OCI-LY7 (cell line): ENCODE data around the gene GET3. TPM values are rescaled to one million over a fixed set of nuclear protein-coding genes. Genes with fewer than 3 reads are reported as not detected.

Experiments used
- BruUV-seq: library from RNA; stranded (reverse); fragments of 400-500 nt; replicated peaks from 2 replicates; lab custom pipeline; 2021; lab: Mats Ljungman, UMichigan
- CTCF ChIA-PET: fragments of 300-600 bp; sonication (Branson Sonifier 250); formaldehyde crosslinking; loops from one replicate; lab custom pipeline; 2022; ENCODE audit warnings: antibody characterized with exemption; ENCODE audit not compliant: unreplicated experiment; lab: Charles Lee
- POLR2A ChIA-PET: fragments of 300-600 bp; sonication (Branson Sonifier 250); formaldehyde crosslinking; loops from one replicate; lab custom pipeline; 2022; ENCODE audit warnings: antibody characterized with exemption; lab: Charles Lee
- DNase-seq: peaks from one replicate; pipeline ENCODE4 v3.0.0-alpha.2; 2015; ENCODE audit warnings: low spot score
- H2AFZ ChIP-seq: fragments of 200-600 bp; sonication (generic), shearing (Covaris generic); 2 replicates; pipeline ENCODE4 v1.6.1; 2014; ENCODE audit warnings: mild to moderate bottlenecking, antibody characterized with exemption, low read length, moderate library complexity
- H3K27ac ChIP-seq: fragments of 200-600 bp; sonication (generic); 2 replicates; pipeline ENCODE4 v1.5.1; 2014; ENCODE audit warnings: mixed run types, low read depth, mild to moderate bottlenecking, moderate library complexity, low read length, inconsistent platforms; ENCODE audit not compliant: poor library complexity, severe bottlenecking
- H3K36me3 ChIP-seq: fragments of 200-600 bp; sonication (generic); 2 replicates; pipeline ENCODE4 v1.6.1; 2014; ENCODE audit warnings: mild to moderate bottlenecking, antibody characterized with exemption, low read length, moderate library complexity, mixed read lengths; ENCODE audit not compliant: insufficient read depth
- H3K4me1 ChIP-seq: fragments of 200-600 bp; sonication (generic); 2 replicates; pipeline ENCODE4 v1.5.1; 2014; ENCODE audit warnings: mild to moderate bottlenecking, low read length; ENCODE audit not compliant: insufficient read depth, poor library complexity, severe bottlenecking
- H3K4me2 ChIP-seq: fragments of 200-600 bp; sonication (generic); 2 replicates; pipeline ENCODE4 v1.6.1; 2014; ENCODE audit warnings: mild to moderate bottlenecking, low read length
- H3K4me3 ChIP-seq: fragments of 200-600 bp; sonication (generic); 2 replicates; pipeline ENCODE4 v1.5.1; 2014; ENCODE audit warnings: mild to moderate bottlenecking, low read depth, low read length; ENCODE audit not compliant: poor library complexity, severe bottlenecking
- H3K79me2 ChIP-seq: fragments of 200-600 bp; sonication (generic); 2 replicates; pipeline ENCODE4 v1.6.1; 2016; ENCODE audit warnings: low read depth, mild to moderate bottlenecking, low read length, moderate library complexity, mixed read lengths; ENCODE audit not compliant: insufficient read depth
- H3K9me2 ChIP-seq: fragments of 200-600 bp; sonication (generic); 2 replicates; pipeline ENCODE4 v1.6.1; 2016; ENCODE audit warnings: mild to moderate bottlenecking, low read length, mixed read lengths; ENCODE audit not compliant: insufficient read depth
- H3K9me3 ChIP-seq: fragments of 200-600 bp; sonication (generic); 2 replicates; pipeline ENCODE4 v1.6.1; 2014; ENCODE audit warnings: mild to moderate bottlenecking, mixed run types, low read length, mixed read lengths
- H4K20me1 ChIP-seq: fragments of 200-600 bp; sonication (generic); 2 replicates; pipeline ENCODE4 v1.6.1; 2014; ENCODE audit warnings: mild to moderate bottlenecking, antibody characterized with exemption, low read length, moderate library complexity, mixed read lengths; ENCODE audit not compliant: insufficient read depth
- CTCF ChIP-seq: fragments of 200-600 bp; sonication (generic); conservative IDR thresholded peaks from 2 replicates; pipeline ENCODE4 v1.5.1; 2014; ENCODE audit warnings: mild to moderate bottlenecking, antibody characterized with exemption, low read length, moderate library complexity, mixed read lengths
- EZH2phosphoT487 ChIP-seq: fragments of 200-600 bp; sonication (generic); IDR thresholded peaks from 2 replicates; pipeline ENCODE4 v1.6.1; 2018; ENCODE audit warnings: low read depth, borderline replicate concordance, mild to moderate bottlenecking, mixed run types, antibody characterized with exemption, low read length, moderate library complexity, mixed read lengths
- intact Hi-C: fragments of 100-400 bp; cut with micrococcal nuclease; formaldehyde crosslinking; loops from one replicate; pipeline ENCODE4 v1.10.0; 2022; ENCODE audit not compliant: unreplicated experiment
- total RNA-seq, 2 experiments: library from RNA; depleted of rRNA in 1 of 2; stranded (reverse); fragments of >200 nt in 1 of 2; shearing (Covaris generic) in 1 of 2; gene quantifications; 2 replicates each; pipeline ENCODE4 v1.2.3, GENCODE V29; 2014 to 2022

The GET3 gene
- total RNA-seq, 2 experiments from 2014 or later: 34.3 to 40.5 TPM

GRCh38 chr19:12689581-12690216 is 47.6 kb upstream of the GET3 start:
- ChIA-PET POLR2A (no interaction called here), CTCF (no interaction called here)
- BruUV-seq: no TSS peak
- no peaks in the 10 kb centered on the region for H3K4me1 ChIP-seq
- H3K9me3 ChIP-seq: no peaks in the 10 kb centered on the region
- H3K79me2 ChIP-seq: no peaks in the 10 kb centered on the region
- H4K20me1 ChIP-seq: no peaks in the 10 kb centered on the region
- no peak overlapping the region for H3K4me2 ChIP-seq
- no peak overlapping the region for H3K4me3 ChIP-seq
- intact Hi-C loops: no loop called here
- no peak for DNase-seq
- H2AFZ ChIP-seq: no peak overlapping the region
- peaks cover 5% of the 10 kb centered on the region; the same call in 1 of the 2 replicates for H3K36me3 ChIP-seq
- no peaks in the 10 kb centered on the region for H3K9me2 ChIP-seq
- TF ChIP-seq CTCF (no peak), EZH2phosphoT487 (no peak)
- no peak overlapping the region for H3K27ac ChIP-seq

DNA sequence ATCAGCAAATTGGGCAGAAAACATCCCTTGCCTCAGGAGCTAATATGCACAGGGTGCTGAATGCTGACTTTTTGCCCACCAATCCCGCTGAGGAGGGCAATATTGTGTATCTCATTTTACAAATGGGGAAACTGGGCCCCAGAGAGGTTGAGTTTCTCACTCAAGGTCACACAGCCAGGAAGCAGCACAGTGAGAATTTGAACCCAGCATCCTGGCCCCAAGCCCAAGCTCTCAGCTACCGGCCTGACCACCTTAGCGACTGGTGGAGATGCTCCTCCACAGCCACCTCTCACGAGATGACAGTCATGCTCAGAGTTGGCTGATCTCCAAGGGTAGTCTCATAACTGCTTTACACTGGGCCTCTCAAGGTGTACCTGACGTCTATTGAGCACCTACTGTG is 44.3 kb upstream of the GET3 start:
- TF ChIP-seq EZH2phosphoT487 (no peak), CTCF (no peak)
- no peak overlapping the region for H3K27ac ChIP-seq
- intact Hi-C loops: no loop called here
- no peaks in the 10 kb centered on the region for H4K20me1 ChIP-seq
- DNase-seq: no peak
- no peak overlapping the region for H3K4me3 ChIP-seq
- no peaks in the 10 kb centered on the region for H3K9me3 ChIP-seq
- no peaks in the 10 kb centered on the region for H3K79me2 ChIP-seq
- peaks cover 10% of the 10 kb centered on the region for H3K36me3 ChIP-seq
- POLR2A ChIA-PET: no interaction called here
- H2AFZ ChIP-seq: no peak overlapping the region
- no peak overlapping the region for H3K4me2 ChIP-seq
- no TSS peak for BruUV-seq
- CTCF ChIA-PET: no interaction called here
- H3K4me1 ChIP-seq: peaks cover 13% of the 10 kb centered on the region
- H3K9me2 ChIP-seq: no peaks in the 10 kb centered on the region

GRCh38 chr19:12694641-12695040 is 42.7 kb upstream of the GET3 start:
- Histone ChIP-seq H3K36me3 (peaks cover 25% of the 10 kb centered on the region), H2AFZ (no peak overlapping the region), H3K4me1 (peaks cover 13% of the 10 kb centered on the region), H3K27ac (no peak overlapping the region), H3K9me3 (no peaks in the 10 kb centered on the region), H3K79me2 (no peaks in the 10 kb centered on the region), H3K9me2 (no peaks in the 10 kb centered on the region), H4K20me1 (no peaks in the 10 kb centered on the region), H3K4me2 (0 out of 2 replicates have a peak overlapping the region, but pooled peaks have one; percentile 88), H3K4me3 (no peak overlapping the region)
- TF ChIP-seq EZH2phosphoT487: no peak
- no peak for TF ChIP-seq CTCF
- intact Hi-C loops: no loop called here
- POLR2A ChIA-PET: no interaction called here
- no TSS peak for BruUV-seq
- CTCF ChIA-PET: interaction anchor here (0.6 kb wide), 1 partner anchor 99 kb away, joined by 9 read pairs; no protein-coding TSS in a partner anchor
- no peak for DNase-seq
